Measurements from ENCODE around the gene TAF11L2.

- TF ChIP-seq CTCF (IDR thresholded peaks at IDR 0.05) = no peak
- no peak for TF ChIP-seq POLR2A (IDR thresholded peaks at IDR 0.05)
These were observed 49.2 kb upstream of the TAF11L2 start for GRCh38 chr5:17448877-17449276.
